Effector memory CD8-positive, alpha-beta T cell (primary cell): ENCODE measurements around the gene ACVR1B.

Experiments
- ATAC-seq: fragments of 150-1000 bp; cut with Tn5 transposase; replicated peaks from 2 replicates; pipeline ENCODE4 v1.10.0; 2021; ENCODE audit warnings: mild to moderate bottlenecking, moderate library complexity
- DNase-seq, 3 experiments: peaks; one replicate each; pipeline ENCODE4 v3.0.0; 2021
- H3K27ac Mint-ChIP-seq, 2 donors: one replicate each; pipeline ENCODE4 v1.8.0; 2022; ENCODE audit warnings: mild to moderate bottlenecking in 2 of 2, mixed read lengths in 2 of 2, moderate library complexity in 2 of 2
- H3K27me3 Mint-ChIP-seq, 2 donors: one replicate each; pipeline ENCODE4 v1.8.0; 2022; ENCODE audit warnings: mixed read lengths in 2 of 2
- H3K36me3 Mint-ChIP-seq: one replicate; pipeline ENCODE4 v1.8.0; 2022; ENCODE audit warnings: mild to moderate bottlenecking, moderate library complexity, mixed read lengths; ENCODE audit not compliant: insufficient read depth
- H3K4me1 Mint-ChIP-seq, 2 donors: one replicate each; pipeline ENCODE4 v1.8.0; 2022; ENCODE audit warnings: low read depth in 2 of 2, mixed read lengths in 2 of 2
- H3K4me3 Mint-ChIP-seq, 2 donors: one replicate each; pipeline ENCODE4 v1.8.0; 2022; ENCODE audit warnings: mild to moderate bottlenecking in 2 of 2, mixed read lengths in 2 of 2, moderate library complexity in 2 of 2
- H3K9me3 Mint-ChIP-seq, 2 donors: one replicate each; pipeline ENCODE4 v1.8.0; 2022; ENCODE audit warnings: mixed read lengths in 2 of 2

ACVR1B gene

GRCh38 chr12:51911788-51912711 lies 39.4 kb upstream of the ACVR1B start:
- no peak for ATAC-seq
- H3K4me3 Mint-ChIP-seq = no peak overlapping the region
- no peaks in the 10 kb centered on the region for H3K9me3 Mint-ChIP-seq
- peaks cover 3% of the 10 kb centered on the region for H3K36me3 Mint-ChIP-seq
- DNase-seq = no peak
- peaks cover 22 to 74% of the 10 kb centered on the region in 2 donors for H3K27me3 Mint-ChIP-seq
- H3K4me1 Mint-ChIP-seq = no peaks in the 10 kb centered on the region
- no peak overlapping the region for H3K27ac Mint-ChIP-seq

- ATAC-seq = no peak
- no peaks in the 10 kb centered on the region for H3K9me3 Mint-ChIP-seq
- H3K4me1 Mint-ChIP-seq = no peaks in the 10 kb centered on the region
- peaks cover 3% of the 10 kb centered on the region for H3K36me3 Mint-ChIP-seq
- no peak for DNase-seq
- no peak overlapping the region for H3K4me3 Mint-ChIP-seq
- peaks cover 14 to 66% of the 10 kb centered on the region in 2 donors for H3K27me3 Mint-ChIP-seq
- H3K27ac Mint-ChIP-seq = peak overlapping the region in 1 of 2 donors; percentile 38
These were observed 38.1 kb upstream of the ACVR1B start for GRCh38 chr12:51913071-51914033.

- Mint-ChIP-seq H3K36me3 (peaks cover 3% of the 10 kb centered on the region), H3K27me3 (peaks cover 8 to 57% of the 10 kb centered on the region in 2 donors), H3K9me3 (no peaks in the 10 kb centered on the region), H3K4me3 (no peak overlapping the region), H3K4me1 (no peaks in the 10 kb centered on the region), H3K27ac (no peak overlapping the region)
- DNase-seq = no peak
- ATAC-seq = no peak
These were observed 37.2 kb upstream of the ACVR1B start for GRCh38 chr12:51914034-51914923.

GRCh38 chr12:51915003-51915625 lies 36.4 kb upstream of the ACVR1B start:
- peaks cover 8 to 48% of the 10 kb centered on the region in 2 donors for H3K27me3 Mint-ChIP-seq
- H3K9me3 Mint-ChIP-seq = no peaks in the 10 kb centered on the region
- ATAC-seq (no peak), DNase-seq (no peak)
- peaks cover 3% of the 10 kb centered on the region for H3K36me3 Mint-ChIP-seq
- H3K27ac Mint-ChIP-seq = peak overlapping the region in 1 of 2 donors; percentile 49
- H3K4me3 Mint-ChIP-seq = no peak overlapping the region
- H3K4me1 Mint-ChIP-seq = no peaks in the 10 kb centered on the region

- H3K27ac Mint-ChIP-seq = no peak overlapping the region
- ATAC-seq = no peak
- H3K4me3 Mint-ChIP-seq = no peak overlapping the region
- no peaks in the 10 kb centered on the region for H3K4me1 Mint-ChIP-seq
- peaks cover 8 to 40% of the 10 kb centered on the region in 2 donors for H3K27me3 Mint-ChIP-seq
- DNase-seq = no peak
- H3K9me3 Mint-ChIP-seq = no peaks in the 10 kb centered on the region
- H3K36me3 Mint-ChIP-seq = no peaks in the 10 kb centered on the region
These were observed 35.5 kb upstream of the ACVR1B start for GRCh38 chr12:51915951-51916350.

- ATAC-seq = no peak
- Mint-ChIP-seq H3K36me3 (no peaks in the 10 kb centered on the region), H3K27ac (no peak overlapping the region), H3K9me3 (no peaks in the 10 kb centered on the region), H3K4me1 (no peaks in the 10 kb centered on the region), H3K4me3 (no peak overlapping the region), H3K27me3 (peaks cover 8 to 28% of the 10 kb centered on the region in 2 donors)
- DNase-seq = no peak
These were observed 34.4 kb upstream of the ACVR1B start for GRCh38 chr12:51917041-51917590.

- Mint-ChIP-seq H3K27me3 (peaks cover 1 to 20% of the 10 kb centered on the region in 2 donors), H3K27ac (no peak overlapping the region), H3K36me3 (no peaks in the 10 kb centered on the region), H3K9me3 (no peaks in the 10 kb centered on the region), H3K4me1 (no peaks in the 10 kb centered on the region), H3K4me3 (no peak overlapping the region)
- DNase-seq = no peak
- no peak for ATAC-seq
These were observed 33.6 kb upstream of the ACVR1B start for GRCh38 chr12:51917746-51918453.

GRCh38 chr12:51920046-51920445 lies 31.5 kb upstream of the ACVR1B start:
- Mint-ChIP-seq H3K4me1 (peaks cover 4 to 5% of the 10 kb centered on the region in 2 donors), H3K4me3 (no peak overlapping the region), H3K27ac (peak overlapping the region in 1 of 2 donors; percentile 2), H3K9me3 (no peaks in the 10 kb centered on the region), H3K27me3 (peaks cover 0 to 28% of the 10 kb centered on the region in 2 donors), H3K36me3 (no peaks in the 10 kb centered on the region)
- ATAC-seq (no peak), DNase-seq (no peak)

GRCh38 chr12:51921017-51921725 lies 30.3 kb upstream of the ACVR1B start:
- no peak overlapping the region for H3K27ac Mint-ChIP-seq
- H3K36me3 Mint-ChIP-seq = no peaks in the 10 kb centered on the region
- ATAC-seq (no peak), DNase-seq (no peak)
- no peak overlapping the region for H3K4me3 Mint-ChIP-seq
- no peaks in the 10 kb centered on the region for H3K9me3 Mint-ChIP-seq
- H3K27me3 Mint-ChIP-seq = peaks cover 0 to 24% of the 10 kb centered on the region in 2 donors
- peaks cover 4 to 5% of the 10 kb centered on the region in 2 donors for H3K4me1 Mint-ChIP-seq

GRCh38 chr12:51922146-51922545 lies 29.4 kb upstream of the ACVR1B start:
- Mint-ChIP-seq H3K4me1 (peaks cover 4 to 5% of the 10 kb centered on the region in 2 donors), H3K36me3 (no peaks in the 10 kb centered on the region), H3K27ac (peak overlapping the region in 1 of 2 donors; percentile 44), H3K27me3 (peaks cover 0 to 24% of the 10 kb centered on the region in 2 donors), H3K4me3 (no peak overlapping the region), H3K9me3 (no peaks in the 10 kb centered on the region)
- DNase-seq = no peak
- ATAC-seq = no peak

GRCh38 chr12:51922762-51923505 lies 28.6 kb upstream of the ACVR1B start:
- ATAC-seq = no peak
- Mint-ChIP-seq H3K36me3 (no peaks in the 10 kb centered on the region), H3K27ac (no peak overlapping the region), H3K27me3 (peaks cover 0 to 24% of the 10 kb centered on the region in 2 donors), H3K4me1 (peaks cover 4 to 5% of the 10 kb centered on the region in 2 donors), H3K4me3 (peak overlapping the region in 1 of 2 donors; percentile 35), H3K9me3 (no peaks in the 10 kb centered on the region)
- DNase-seq = no peak
